Kidney tubule cell (primary cell): ENCODE data around the gene C1orf198.

Source experiments
- DNase-seq: peaks from one replicate; pipeline ENCODE4 v3.0.0-alpha.2; 2018; ENCODE audit warnings: low spot score

Gene C1orf198

GRCh38 chr1:230892018-230892491 is 23.7 kb upstream of the C1orf198 start:
- DNase-seq, result no peak

GRCh38 chr1:230891413-230891812 is 23.1 kb upstream of the C1orf198 start:
- DNase-seq, result no peak

- no peak for DNase-seq
Observed at GRCh38 chr1:230884646-230885045, 16.3 kb upstream of the C1orf198 start.

GRCh38 chr1:230883967-230884366 is 15.6 kb upstream of the C1orf198 start:
- DNase-seq, result no peak

- no peak for DNase-seq
Observed at GRCh38 chr1:230879778-230880177, 11.5 kb upstream of the C1orf198 start.

- DNase-seq, result no peak
Observed at GRCh38 chr1:230878591-230878990, 10.3 kb upstream of the C1orf198 start.

- DNase-seq, result no peak
Observed at GRCh38 chr1:230877924-230878590, 9.7 kb upstream of the C1orf198 start.

GRCh38 chr1:230877146-230877923 is 9.0 kb upstream of the C1orf198 start:
- DNase-seq, result no peak

GRCh38 chr1:230876660-230877059 is 8.3 kb upstream of the C1orf198 start:
- no peak for DNase-seq

- DNase-seq, result no peak
Observed at GRCh38 chr1:230875370-230875769, 7.0 kb upstream of the C1orf198 start.

GRCh38 chr1:230870916-230871315 is 2.6 kb upstream of the C1orf198 start:
- no peak for DNase-seq

- peak; percentile 17 for DNase-seq
Observed at GRCh38 chr1:230869500-230869899, 1.2 kb upstream of the C1orf198 start.

- DNase-seq, result peak; percentile 68
Observed at GRCh38 chr1:230868736-230869385, 540 bp upstream of the C1orf198 start.

- DNase-seq, result peak; percentile 53
Observed at GRCh38 chr1:230867101-230867902, 1.0 kb downstream of the C1orf198 start.

GRCh38 chr1:230866171-230867070 is 1.9 kb downstream of the C1orf198 start:
- DNase-seq, result peak; percentile 86

GRCh38 chr1:230865062-230865817 is 3.1 kb downstream of the C1orf198 start:
- DNase-seq, result no peak

- no peak for DNase-seq
Observed at GRCh38 chr1:230864441-230864840, 3.9 kb downstream of the C1orf198 start.

GRCh38 chr1:230863449-230863848 is 4.9 kb downstream of the C1orf198 start:
- DNase-seq, result peak; percentile 36

GRCh38 chr1:230861970-230862595 is 6.2 kb downstream of the C1orf198 start:
- no peak for DNase-seq

- no peak for DNase-seq
Observed at GRCh38 chr1:230861489-230861888, 6.8 kb downstream of the C1orf198 start.
